IPS-15b (cell line): ENCODE measurements around the gene WDR82.
A peak's percentile ranks its signal among the peaks of the same experiment; 100 is the strongest.

ENCODE experiments used
- H3K27me3 ChIP-seq: one replicate; pipeline ENCODE4 v1.6.1; 2013; ENCODE audit warnings: low read length; ENCODE audit not compliant: control insufficient read depth, insufficient read depth
- H3K36me3 ChIP-seq: one replicate; pipeline ENCODE4 v1.6.1; 2013; ENCODE audit warnings: low read length; ENCODE audit not compliant: control insufficient read depth, insufficient read depth
- H3K4me1 ChIP-seq: one replicate; pipeline ENCODE4 v1.6.1; 2013; ENCODE audit warnings: mild to moderate bottlenecking, low read length; ENCODE audit not compliant: control insufficient read depth, insufficient read depth
- H3K4me3 ChIP-seq: one replicate; pipeline ENCODE4 v1.5.1; 2013; ENCODE audit warnings: low read depth, low read length
- H3K9ac ChIP-seq: one replicate; pipeline ENCODE4 v1.6.1; 2013; ENCODE audit warnings: low read depth, mild to moderate bottlenecking, low read length
- H3K9me3 ChIP-seq: one replicate; pipeline ENCODE4 v1.6.1; 2013; ENCODE audit warnings: mild to moderate bottlenecking, low read length; ENCODE audit not compliant: control insufficient read depth, insufficient read depth

Gene WDR82

GRCh38 chr3:52317208-52318000 lies 39.0 kb upstream of the WDR82 start:
- Histone ChIP-seq H3K4me1 (no peaks in the 10 kb centered on the region), H3K36me3 (no peaks in the 10 kb centered on the region), H3K4me3 (peak overlapping the region; percentile 61), H3K27me3 (peaks cover 11% of the 10 kb centered on the region), H3K9me3 (no peaks in the 10 kb centered on the region), H3K9ac (no peak overlapping the region)

- Histone ChIP-seq H3K9ac (no peak within 1 kb of the TSS), H3K36me3 (no peaks in the 10 kb centered on the region), H3K4me3 (peak within 1 kb of the TSS; percentile 61), H3K9me3 (no peaks in the 10 kb centered on the region), H3K4me1 (no peaks in the 10 kb centered on the region), H3K27me3 (peaks cover 11% of the 10 kb centered on the region)
Observed at GRCh38 chr3:52315977-52316764, 37.7 kb upstream of the WDR82 start, which contains the start of gene DNAH1. Gene DNAH1, plus strand, starts transcription at chr3:52316319. Its CDS starts 6,124 bp downstream, at chr3:52322443.

GRCh38 chr3:52315006-52315405 lies 36.6 kb upstream of the WDR82 start:
- H3K9ac ChIP-seq: no peak overlapping the region

GRCh38 chr3:52314489-52314888 lies 36.0 kb upstream of the WDR82 start:
- Histone ChIP-seq H3K9me3 (no peaks in the 10 kb centered on the region), H3K4me3 (no peak overlapping the region), H3K27me3 (peaks cover 11% of the 10 kb centered on the region), H3K4me1 (no peaks in the 10 kb centered on the region), H3K9ac (no peak overlapping the region), H3K36me3 (no peaks in the 10 kb centered on the region)

More at GRCh38 chr3:52315006-52315405, 36.6 kb upstream of the WDR82 start:
- Histone ChIP-seq H3K4me1 (no peaks in the 10 kb centered on the region), H3K36me3 (no peaks in the 10 kb centered on the region), H3K27me3 (peaks cover 11% of the 10 kb centered on the region), H3K4me3 (no peak overlapping the region), H3K9me3 (no peaks in the 10 kb centered on the region)

GRCh38 chr3:52313774-52314188 lies 35.3 kb upstream of the WDR82 start:
- Histone ChIP-seq H3K36me3 (no peaks in the 10 kb centered on the region), H3K27me3 (peaks cover 7% of the 10 kb centered on the region), H3K9me3 (no peaks in the 10 kb centered on the region), H3K4me1 (no peaks in the 10 kb centered on the region), H3K9ac (no peak overlapping the region), H3K4me3 (no peak overlapping the region)

- H3K4me3 ChIP-seq: no peak overlapping the region
Observed at GRCh38 chr3:52313188-52313773, 34.8 kb upstream of the WDR82 start.

GRCh38 chr3:52311576-52312119 lies 33.2 kb upstream of the WDR82 start:
- Histone ChIP-seq H3K4me1 (no peaks in the 10 kb centered on the region), H3K9me3 (no peaks in the 10 kb centered on the region), H3K9ac (no peak overlapping the region), H3K27me3 (no peaks in the 10 kb centered on the region), H3K36me3 (no peaks in the 10 kb centered on the region), H3K4me3 (no peak overlapping the region)

More at GRCh38 chr3:52313188-52313773, 34.8 kb upstream of the WDR82 start:
- Histone ChIP-seq H3K9ac (no peak overlapping the region), H3K27me3 (peaks cover 2% of the 10 kb centered on the region), H3K4me1 (no peaks in the 10 kb centered on the region), H3K9me3 (no peaks in the 10 kb centered on the region), H3K36me3 (no peaks in the 10 kb centered on the region)

GRCh38 chr3:52310861-52311575 lies 32.6 kb upstream of the WDR82 start:
- Histone ChIP-seq H3K4me1 (no peaks in the 10 kb centered on the region), H3K4me3 (no peak overlapping the region), H3K27me3 (no peaks in the 10 kb centered on the region), H3K9me3 (no peaks in the 10 kb centered on the region), H3K9ac (no peak overlapping the region), H3K36me3 (no peaks in the 10 kb centered on the region)

- no peak overlapping the region for H3K9ac ChIP-seq
- H3K4me3 ChIP-seq: no peak overlapping the region
- H3K36me3 ChIP-seq: no peaks in the 10 kb centered on the region
- H3K27me3 ChIP-seq: no peaks in the 10 kb centered on the region
- no peaks in the 10 kb centered on the region for H3K9me3 ChIP-seq
- no peaks in the 10 kb centered on the region for H3K4me1 ChIP-seq
Observed at GRCh38 chr3:52308308-52308707, 29.9 kb upstream of the WDR82 start.

GRCh38 chr3:52306978-52307377 lies 28.5 kb upstream of the WDR82 start:
- no peaks in the 10 kb centered on the region for H3K36me3 ChIP-seq
- no peaks in the 10 kb centered on the region for H3K27me3 ChIP-seq
- H3K4me1 ChIP-seq: no peaks in the 10 kb centered on the region
- no peak overlapping the region for H3K9ac ChIP-seq
- no peak overlapping the region for H3K4me3 ChIP-seq
- H3K9me3 ChIP-seq: no peaks in the 10 kb centered on the region

- H3K27me3 ChIP-seq: no peaks in the 10 kb centered on the region
- H3K9me3 ChIP-seq: no peaks in the 10 kb centered on the region
- H3K4me3 ChIP-seq: no peak overlapping the region
- no peak overlapping the region for H3K9ac ChIP-seq
- no peaks in the 10 kb centered on the region for H3K4me1 ChIP-seq
- H3K36me3 ChIP-seq: no peaks in the 10 kb centered on the region
Observed at GRCh38 chr3:52305926-52306325, 27.5 kb upstream of the WDR82 start.
